Esophagus squamous epithelium (tissue), 4 donors: ENCODE results near the gene CCDC134.

ENCODE experiments used
- CTCF ChIP-seq, 6 experiments: fragments of 450-650 bp in 4 of 6; fragments of 200-600 bp in 2 of 6; sonication (generic) in 2 of 6; IDR thresholded peaks; one replicate each; pipeline ENCODE4 v1.5.1; 2016 to 2019; ENCODE audit warnings: antibody characterized with exemption in 6 of 6, mild to moderate bottlenecking in 4 of 6, moderate library complexity in 4 of 6
- POLR2A ChIP-seq, 4 donors: fragments of 450-650 bp; IDR thresholded peaks; one replicate each; pipeline ENCODE4 v1.6.1; 2017; ENCODE audit warnings: antibody characterized with exemption in 4 of 4, mild to moderate bottlenecking in 4 of 4, moderate library complexity in 3 of 4

- TF ChIP-seq POLR2A (IDR thresholded peaks at IDR 0.05): no peak
- TF ChIP-seq CTCF (IDR thresholded peaks at IDR 0.05): no peak
These were observed 28.3 kb upstream of the CCDC134 start for GRCh38 chr22:41772198-41772597.
